HFF-Myc (cell line): Measurements from ENCODE around the gene SIM1.

ENCODE experiments used
- DNase-seq: peaks from one replicate; pipeline ENCODE4 v3.0.0-alpha.2; 2011; ENCODE audit warnings: low read depth; ENCODE audit errors: extremely low read depth
- H3K4me3 ChIP-seq: replicated peaks from 2 replicates; pipeline ENCODE4 v1.5.1; 2011; ENCODE audit warnings: low read depth, mild to moderate bottlenecking, control low read depth, low read length
- CTCF ChIP-seq: IDR thresholded peaks from 2 replicates; pipeline ENCODE4 v1.5.1; 2012; ENCODE audit warnings: mild to moderate bottlenecking, low read depth, low read length, control low read depth; ENCODE audit errors: missing control alignments

SIM1 gene

GRCh38 chr6:100336876-100337275 lies 127.8 kb downstream of the SIM1 start:
- no peak overlapping the region for H3K4me3 ChIP-seq
- no peak for DNase-seq
- no peak for TF ChIP-seq CTCF

GRCh38 chr6:100335991-100336390 lies 128.7 kb downstream of the SIM1 start:
- no peak for TF ChIP-seq CTCF
- DNase-seq, result no peak

More at GRCh38 chr6:100335991-100336390, 128.7 kb downstream of the SIM1 start:
- no peak overlapping the region for H3K4me3 ChIP-seq
